Upper lobe of right lung (tissue), 1 donor: ENCODE measurements around the gene RFXANK. TPM values are rescaled to one million over a fixed set of nuclear protein-coding genes. Genes with fewer than 3 reads are reported as not detected.

Experiments used
- ATAC-seq: fragments of 200-7000 bp; cut with Tn5 transposase; one replicate; pipeline ENCODE4 v1.9.1; 2020; ENCODE audit warnings: mild to moderate bottlenecking, moderate library complexity
- DNase-seq: peaks from one replicate; pipeline ENCODE4 v3.0.0-alpha.2; 2020
- H3K27ac ChIP-seq: fragments of 200-600 bp; one replicate; pipeline ENCODE4 v1.8.0; 2022
- H3K27me3 ChIP-seq: fragments of 200-600 bp; one replicate; pipeline ENCODE4 v1.8.0; 2022; ENCODE audit warnings: mild to moderate bottlenecking
- H3K36me3 ChIP-seq: fragments of 200-600 bp; one replicate; pipeline ENCODE4 v1.8.0; 2022
- H3K4me1 ChIP-seq: fragments of 200-600 bp; one replicate; pipeline ENCODE4 v1.8.0; 2022
- H3K4me3 ChIP-seq: fragments of 200-600 bp; one replicate; pipeline ENCODE4 v1.8.0; 2022; ENCODE audit warnings: mild to moderate bottlenecking
- H3K9me3 ChIP-seq: fragments of 200-600 bp; one replicate; pipeline ENCODE4 v1.8.0; 2022
- intact Hi-C: fragments of 100-400 bp; cut with DNase I; formaldehyde crosslinking; loops from one replicate; pipeline ENCODE4 v1.11.0; 2022
- total RNA-seq: library from RNA; stranded (reverse); fragmentation: NEBNext Ultra II Directional; extraction: Animal tissue kit (Norgen Biotek cat#: 25700); gene quantifications from one replicate; pipeline ENCODE4 v1.2.1, GENCODE V29; 2021
- TF ChIP-seq, protein P1 (sequence below): fragments of 200-600 bp; IDR thresholded peaks from one replicate; pipeline ENCODE4 v1.8.0; 2022; ENCODE audit warnings: antibody characterized with exemption
- donor health status: DM: no; HTN: yes; CAD: no; lungs with severe emphysema.

RFXANK gene
- total RNA-seq, 1 donor from 2014 or later, result 66.8 TPM

GRCh38 chr19:19236173-19236572 lies 44.1 kb downstream of the RFXANK start:
- Histone ChIP-seq H3K27ac (no peak overlapping the region), H3K36me3 (no peaks in the 10 kb centered on the region), H3K9me3 (peaks cover 13% of the 10 kb centered on the region), H3K27me3 (peaks cover 13% of the 10 kb centered on the region), H3K4me1 (no peaks in the 10 kb centered on the region), H3K4me3 (no peak overlapping the region)
- TF ChIP-seq, protein P1, sequence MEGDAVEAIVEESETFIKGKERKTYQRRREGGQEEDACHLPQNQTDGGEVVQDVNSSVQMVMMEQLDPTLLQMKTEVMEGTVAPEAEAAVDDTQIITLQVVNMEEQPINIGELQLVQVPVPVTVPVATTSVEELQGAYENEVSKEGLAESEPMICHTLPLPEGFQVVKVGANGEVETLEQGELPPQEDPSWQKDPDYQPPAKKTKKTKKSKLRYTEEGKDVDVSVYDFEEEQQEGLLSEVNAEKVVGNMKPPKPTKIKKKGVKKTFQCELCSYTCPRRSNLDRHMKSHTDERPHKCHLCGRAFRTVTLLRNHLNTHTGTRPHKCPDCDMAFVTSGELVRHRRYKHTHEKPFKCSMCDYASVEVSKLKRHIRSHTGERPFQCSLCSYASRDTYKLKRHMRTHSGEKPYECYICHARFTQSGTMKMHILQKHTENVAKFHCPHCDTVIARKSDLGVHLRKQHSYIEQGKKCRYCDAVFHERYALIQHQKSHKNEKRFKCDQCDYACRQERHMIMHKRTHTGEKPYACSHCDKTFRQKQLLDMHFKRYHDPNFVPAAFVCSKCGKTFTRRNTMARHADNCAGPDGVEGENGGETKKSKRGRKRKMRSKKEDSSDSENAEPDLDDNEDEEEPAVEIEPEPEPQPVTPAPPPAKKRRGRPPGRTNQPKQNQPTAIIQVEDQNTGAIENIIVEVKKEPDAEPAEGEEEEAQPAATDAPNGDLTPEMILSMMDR, result no peak
- ATAC-seq, result no peak
- DNase-seq, result no peak
- intact Hi-C loops, result no loop called here

- intact Hi-C loops, result no loop called here
Observed at GRCh38 chr19:19238126-19238894, 46.3 kb downstream of the RFXANK start.

GRCh38 chr19:19239675-19240074 lies 47.6 kb downstream of the RFXANK start:
- intact Hi-C loops, result no loop called here
- H3K4me3 ChIP-seq, result no peak overlapping the region
- TF ChIP-seq, protein P1, result no peak
- no peaks in the 10 kb centered on the region for H3K4me1 ChIP-seq
- peaks cover 13% of the 10 kb centered on the region for H3K27me3 ChIP-seq
- ATAC-seq (no peak), DNase-seq (no peak)
- peaks cover 4% of the 10 kb centered on the region for H3K9me3 ChIP-seq
- H3K36me3 ChIP-seq, result no peaks in the 10 kb centered on the region
- H3K27ac ChIP-seq, result no peak overlapping the region

More at GRCh38 chr19:19238126-19238894, 46.3 kb downstream of the RFXANK start:
- peaks cover 13% of the 10 kb centered on the region for H3K27me3 ChIP-seq
- H3K4me3 ChIP-seq, result no peak overlapping the region
- H3K36me3 ChIP-seq, result no peaks in the 10 kb centered on the region
- peaks cover 13% of the 10 kb centered on the region for H3K9me3 ChIP-seq
- no peaks in the 10 kb centered on the region for H3K4me1 ChIP-seq
- TF ChIP-seq, protein P1, result no peak
- H3K27ac ChIP-seq, result no peak overlapping the region
- no peak for ATAC-seq
- DNase-seq, result no peak

- intact Hi-C loops, result no loop called here
- no peak overlapping the region for H3K27ac ChIP-seq
- H3K4me3 ChIP-seq, result no peak overlapping the region
Observed at GRCh38 chr19:19240476-19240875, 48.4 kb downstream of the RFXANK start.

DNA sequence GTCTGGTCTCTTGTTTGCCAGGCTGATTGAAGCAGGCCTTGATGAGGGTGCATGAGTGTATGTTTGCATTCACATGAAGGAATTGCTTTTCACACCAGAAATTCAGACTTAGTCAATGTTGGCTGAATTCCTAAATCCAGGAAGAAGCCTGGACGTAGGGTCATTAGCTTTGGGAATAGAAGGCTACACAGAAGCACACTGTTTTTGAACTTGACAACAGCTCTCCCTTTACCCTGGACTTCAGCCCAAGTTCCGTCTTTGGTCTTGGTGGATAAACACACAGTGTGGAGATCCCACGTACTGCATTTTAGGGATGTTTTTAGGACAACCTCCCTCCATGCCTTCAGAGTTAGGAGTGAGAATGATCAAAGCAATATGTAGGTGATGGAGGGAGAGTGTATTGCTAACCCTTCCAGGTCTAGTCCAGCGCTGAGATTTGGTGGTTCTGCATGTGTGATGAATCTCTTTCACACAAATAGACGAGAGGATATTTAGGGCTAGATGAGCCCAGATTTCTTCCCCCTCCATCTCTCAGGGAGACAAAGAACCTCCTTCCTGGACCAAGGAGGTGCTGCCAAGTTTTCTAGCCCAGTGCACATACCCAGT lies 58.2 kb downstream of the RFXANK start:
- no peak for DNase-seq
- intact Hi-C loops, result no loop called here
- no peaks in the 10 kb centered on the region for H3K9me3 ChIP-seq
- ATAC-seq, result no peak
- no peaks in the 10 kb centered on the region for H3K4me1 ChIP-seq
- TF ChIP-seq, protein P1, result no peak
- no peak overlapping the region for H3K4me3 ChIP-seq
- no peak overlapping the region for H3K27ac ChIP-seq
- no peaks in the 10 kb centered on the region for H3K36me3 ChIP-seq
- H3K27me3 ChIP-seq, result peaks cover 27% of the 10 kb centered on the region

More at GRCh38 chr19:19240476-19240875, 48.4 kb downstream of the RFXANK start:
- TF ChIP-seq, protein P1, result no peak
- H3K36me3 ChIP-seq, result no peaks in the 10 kb centered on the region
- H3K27me3 ChIP-seq, result peaks cover 13% of the 10 kb centered on the region
- H3K9me3 ChIP-seq, result no peaks in the 10 kb centered on the region
- DNase-seq (no peak), ATAC-seq (no peak)
- H3K4me1 ChIP-seq, result no peaks in the 10 kb centered on the region

Other genes with a start within 250 kb of the RFXANK start
- gene SUGP2, start 158.7 kb upstream of the RFXANK start, total RNA-seq, result 75.6 TPM
- gene ARMC6, start 158.7 kb upstream of the RFXANK start, total RNA-seq, result 21.7 TPM
- 12.7 TPM for gene SLC25A42, start 128.3 kb upstream of the RFXANK start, total RNA-seq
- 31.0 TPM for gene TMEM161A, start 53.8 kb upstream of the RFXANK start, total RNA-seq
- 1.4 TPM for gene MEF2B, start 22.0 kb upstream of the RFXANK start, total RNA-seq
- gene BORCS8, start 106 bp upstream of the RFXANK start, total RNA-seq, result 24.8 TPM
- gene NR2C2AP, start 11.2 kb downstream of the RFXANK start, total RNA-seq, result 12.6 TPM
- gene NCAN, start 19.7 kb downstream of the RFXANK start, total RNA-seq, result not detected
- gene TM6SF2, start 81.0 kb downstream of the RFXANK start, total RNA-seq, result 1.4 TPM
- 40.1 TPM for gene SUGP1, start 128.3 kb downstream of the RFXANK start, total RNA-seq
- gene MAU2, start 128.6 kb downstream of the RFXANK start, total RNA-seq, result 60.5 TPM
- 85.8 TPM for gene GATAD2A, start 213.4 kb downstream of the RFXANK start, total RNA-seq